Measurements from ENCODE around the gene CDYL. TPM values are rescaled to one million over a fixed set of nuclear protein-coding genes. Genes with fewer than 3 reads are reported as not detected.
A peak's percentile ranks its signal among the peaks of the same experiment; 100 is the strongest.

CDYL gene
- total RNA-seq, 1 experiment from 2014 or later = 41.6 TPM

DNA sequence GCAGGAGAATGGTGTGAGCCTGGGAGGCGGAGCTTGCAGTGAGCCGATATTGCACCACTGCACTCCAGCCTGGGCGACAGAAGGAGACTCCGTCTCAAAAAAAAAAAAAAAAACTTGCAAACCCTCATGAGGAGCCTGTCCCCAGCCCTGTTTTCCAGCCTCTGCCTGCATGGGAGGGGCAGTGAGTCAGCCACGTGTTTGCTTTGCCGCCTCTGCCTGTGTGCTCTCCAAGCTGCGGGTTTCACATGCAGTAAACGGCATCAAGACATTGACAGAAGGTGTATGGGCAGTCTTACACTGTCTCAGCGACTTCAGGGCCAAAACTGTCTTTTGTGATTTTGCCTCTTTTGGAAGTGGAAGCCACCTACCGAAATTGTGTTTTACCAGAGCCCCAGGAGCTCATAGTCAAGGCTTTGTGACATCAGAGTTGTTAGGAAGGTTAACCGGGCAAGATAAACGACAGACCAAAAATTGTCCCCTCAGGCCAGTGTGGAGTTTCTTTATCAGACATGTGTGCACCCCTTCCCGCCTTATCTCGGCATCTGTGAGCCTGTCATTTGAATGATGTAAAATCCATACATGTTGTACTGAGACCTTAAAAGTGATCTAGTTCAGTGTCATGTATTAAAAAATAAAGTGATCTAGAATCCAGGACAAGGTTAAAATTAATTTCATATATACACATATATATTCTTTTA lies 174.8 kb downstream of the CDYL start:
- intact Hi-C loops (cut with micrococcal nuclease; ENCODE audit: unreplicated experiment) = no loop called here
- BruUV-seq (replicated peaks) = no TSS peak
- ChIA-PET CTCF (interaction anchor here (0.8 kb wide), 1 partner anchor 52 kb away, joined by 3 read pairs; no protein-coding TSS in a partner anchor), POLR2A (no interaction called here)
- TF ChIP-seq, protein P1, sequence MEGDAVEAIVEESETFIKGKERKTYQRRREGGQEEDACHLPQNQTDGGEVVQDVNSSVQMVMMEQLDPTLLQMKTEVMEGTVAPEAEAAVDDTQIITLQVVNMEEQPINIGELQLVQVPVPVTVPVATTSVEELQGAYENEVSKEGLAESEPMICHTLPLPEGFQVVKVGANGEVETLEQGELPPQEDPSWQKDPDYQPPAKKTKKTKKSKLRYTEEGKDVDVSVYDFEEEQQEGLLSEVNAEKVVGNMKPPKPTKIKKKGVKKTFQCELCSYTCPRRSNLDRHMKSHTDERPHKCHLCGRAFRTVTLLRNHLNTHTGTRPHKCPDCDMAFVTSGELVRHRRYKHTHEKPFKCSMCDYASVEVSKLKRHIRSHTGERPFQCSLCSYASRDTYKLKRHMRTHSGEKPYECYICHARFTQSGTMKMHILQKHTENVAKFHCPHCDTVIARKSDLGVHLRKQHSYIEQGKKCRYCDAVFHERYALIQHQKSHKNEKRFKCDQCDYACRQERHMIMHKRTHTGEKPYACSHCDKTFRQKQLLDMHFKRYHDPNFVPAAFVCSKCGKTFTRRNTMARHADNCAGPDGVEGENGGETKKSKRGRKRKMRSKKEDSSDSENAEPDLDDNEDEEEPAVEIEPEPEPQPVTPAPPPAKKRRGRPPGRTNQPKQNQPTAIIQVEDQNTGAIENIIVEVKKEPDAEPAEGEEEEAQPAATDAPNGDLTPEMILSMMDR (IDR thresholded peaks at IDR 0.05; ENCODE audit: insufficient read depth in 1 of 2, low read depth in 1 of 2, low read length in 1 of 2, severe bottlenecking in 1 of 2, unreplicated experiment in 1 of 2) = no peak
- H3K9me3 Mint-ChIP-seq (ENCODE audit: unreplicated experiment) = no peaks in the 10 kb centered on the region
- H3K36me3 Mint-ChIP-seq (ENCODE audit: insufficient read depth, unreplicated experiment) = peaks cover 14% of the 10 kb centered on the region
- peaks cover 6% of the 10 kb centered on the region for H3K4me1 Mint-ChIP-seq (ENCODE audit: low read depth, unreplicated experiment)
- H3K27me3 ChIP-seq (replicated peaks; ENCODE audit: control insufficient read depth, insufficient read depth, low read length) = no peaks in the 10 kb centered on the region
- H3K27ac Mint-ChIP-seq (ENCODE audit: unreplicated experiment) = no peak overlapping the region
- no peaks in the 10 kb centered on the region for H3K4me1 ChIP-seq
- H3K4me3 ChIP-seq (ENCODE audit: low read depth, low read length) = no peak overlapping the region
- no peaks in the 10 kb centered on the region for H3K27me3 Mint-ChIP-seq (ENCODE audit: insufficient read depth, unreplicated experiment)
- no peaks in the 10 kb centered on the region for H3K9me3 ChIP-seq
- no peaks in the 10 kb centered on the region for H3K36me3 ChIP-seq (ENCODE audit: control insufficient read depth, insufficient read depth, low read length)
- H3K4me3 Mint-ChIP-seq (ENCODE audit: unreplicated experiment) = no peak overlapping the region
- peak in 1 of 2 experiments; percentile 44 for DNase-seq

DNA sequence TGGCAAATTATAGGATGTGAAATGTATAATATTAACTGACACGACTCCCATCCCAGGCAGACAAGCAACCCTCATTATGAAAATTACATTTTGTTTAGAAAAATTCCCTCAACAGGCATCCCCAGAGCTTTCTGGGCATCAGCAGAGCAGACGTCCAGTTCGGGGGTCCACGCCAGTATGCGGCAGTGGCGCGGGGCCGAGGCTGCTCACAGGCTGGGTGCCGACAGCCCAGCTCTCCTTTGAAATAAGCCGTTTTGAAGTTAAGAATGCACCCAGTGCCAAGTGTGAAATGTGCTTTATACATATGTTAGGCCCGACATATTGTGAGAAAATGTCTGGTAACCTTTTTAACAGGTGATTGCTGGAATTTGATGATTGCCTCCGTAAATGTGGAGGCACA lies 177.2 kb downstream of the CDYL start:
- Mint-ChIP-seq H3K4me1 (ENCODE audit: low read depth, unreplicated experiment) (peaks cover 6% of the 10 kb centered on the region), H3K9me3 (ENCODE audit: unreplicated experiment) (no peaks in the 10 kb centered on the region), H3K27ac (ENCODE audit: unreplicated experiment) (no peak overlapping the region), H3K27me3 (ENCODE audit: insufficient read depth, unreplicated experiment) (no peaks in the 10 kb centered on the region), H3K4me3 (ENCODE audit: unreplicated experiment) (no peak overlapping the region), H3K36me3 (ENCODE audit: insufficient read depth, unreplicated experiment) (peaks cover 6% of the 10 kb centered on the region)
- POLR2A ChIA-PET = no interaction called here
- CTCF ChIA-PET = no interaction called here
- Histone ChIP-seq H3K4me1 (no peaks in the 10 kb centered on the region), H3K4me3 (ENCODE audit: low read depth, low read length) (no peak overlapping the region), H3K27me3 (replicated peaks; ENCODE audit: control insufficient read depth, insufficient read depth, low read length) (no peaks in the 10 kb centered on the region), H3K9me3 (no peaks in the 10 kb centered on the region), H3K36me3 (ENCODE audit: control insufficient read depth, insufficient read depth, low read length) (no peaks in the 10 kb centered on the region)
- no TSS peak for BruUV-seq (replicated peaks)
- DNase-seq = no peak
- TF ChIP-seq, protein P1 (IDR thresholded peaks at IDR 0.05; ENCODE audit: insufficient read depth in 1 of 2, low read depth in 1 of 2, low read length in 1 of 2, severe bottlenecking in 1 of 2, unreplicated experiment in 1 of 2) = no peak
- intact Hi-C loops (cut with micrococcal nuclease; ENCODE audit: unreplicated experiment) = no loop called here

DNA sequence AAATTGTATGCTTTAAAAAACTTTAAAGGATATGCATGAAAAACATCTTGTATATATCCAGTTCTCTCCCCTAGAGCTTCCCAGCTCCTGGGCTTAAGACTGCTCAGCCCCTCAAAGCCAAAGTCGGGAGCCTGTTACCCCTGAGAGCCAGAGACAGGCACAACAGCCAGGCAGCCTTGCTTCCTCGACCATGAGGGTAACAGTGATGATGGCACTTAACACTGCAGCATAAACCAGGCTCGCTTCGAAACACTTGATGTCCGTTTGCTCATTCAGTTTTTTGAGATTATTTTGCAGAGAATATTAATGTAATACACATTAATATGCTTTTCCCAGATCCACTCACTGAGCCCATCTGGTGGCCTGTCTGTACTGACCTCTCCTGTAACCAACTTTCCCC lies 180.4 kb downstream of the CDYL start:
- no peak overlapping the region for H3K27ac Mint-ChIP-seq (ENCODE audit: unreplicated experiment)
- POLR2A ChIA-PET = no interaction called here

More for the DNA sequence above, 180.4 kb downstream of the CDYL start:
- TF ChIP-seq, protein P1 (IDR thresholded peaks at IDR 0.05; ENCODE audit: insufficient read depth in 1 of 2, low read depth in 1 of 2, low read length in 1 of 2, severe bottlenecking in 1 of 2, unreplicated experiment in 1 of 2) = no peak
- CTCF ChIA-PET = no interaction called here
- H3K36me3 Mint-ChIP-seq (ENCODE audit: insufficient read depth, unreplicated experiment) = peaks cover 6% of the 10 kb centered on the region
- intact Hi-C loops (cut with micrococcal nuclease; ENCODE audit: unreplicated experiment) = loop anchor here (5.0 kb wide), 1 partner anchor 674 kb away; no protein-coding TSS in a partner anchor
- no peak overlapping the region for H3K4me3 Mint-ChIP-seq (ENCODE audit: unreplicated experiment)
- Histone ChIP-seq H3K36me3 (ENCODE audit: control insufficient read depth, insufficient read depth, low read length) (no peaks in the 10 kb centered on the region), H3K4me1 (no peaks in the 10 kb centered on the region), H3K9me3 (no peaks in the 10 kb centered on the region), H3K4me3 (ENCODE audit: low read depth, low read length) (no peak overlapping the region), H3K27me3 (replicated peaks; ENCODE audit: control insufficient read depth, insufficient read depth, low read length) (no peaks in the 10 kb centered on the region)
- no TSS peak for BruUV-seq (replicated peaks)
- no peak for DNase-seq
- no peaks in the 10 kb centered on the region for H3K9me3 Mint-ChIP-seq (ENCODE audit: unreplicated experiment)
- peaks cover 2% of the 10 kb centered on the region for H3K27me3 Mint-ChIP-seq (ENCODE audit: insufficient read depth, unreplicated experiment)
- H3K4me1 Mint-ChIP-seq (ENCODE audit: low read depth, unreplicated experiment) = no peaks in the 10 kb centered on the region
